Breast epithelium (tissue), 3 donors: ENCODE data around the gene CDKN3.

Source experiments
- POLR2AphosphoS5 ChIP-seq, 3 donors: sonication (generic); formaldehyde crosslinking; IDR thresholded peaks; one replicate each; pipeline ENCODE4 v1.6.1; 2017; ENCODE audit warnings: antibody characterized with exemption in 3 of 3
- TF ChIP-seq, protein P1 (sequence below), 3 donors: fragments of 450-650 bp; IDR thresholded peaks; one replicate each; pipeline ENCODE4 v1.5.1; 2016 to 2017; ENCODE audit warnings: antibody characterized with exemption in 3 of 3, mild to moderate bottlenecking in 3 of 3, moderate library complexity in 3 of 3

DNA sequence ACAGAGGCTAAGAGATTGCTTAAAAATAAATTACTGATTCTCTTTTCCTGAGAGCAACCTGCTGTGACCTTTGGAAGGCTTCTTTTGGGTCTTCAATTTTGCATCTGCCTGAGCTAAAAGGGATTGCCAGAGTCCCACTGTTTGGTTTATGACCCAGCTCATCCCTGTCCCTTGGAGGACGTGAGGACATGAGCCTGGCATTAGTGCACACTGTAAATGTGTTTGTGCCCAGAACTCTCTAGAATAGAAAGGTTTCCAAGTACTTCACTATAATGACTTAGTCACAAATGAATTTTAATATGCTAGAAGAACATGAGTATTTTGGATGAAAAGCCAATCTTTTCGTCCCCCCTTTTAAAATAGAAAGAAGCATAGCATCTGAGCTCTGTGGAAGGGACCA lies 47.1 kb upstream of the CDKN3 start:
- TF ChIP-seq, protein P1, sequence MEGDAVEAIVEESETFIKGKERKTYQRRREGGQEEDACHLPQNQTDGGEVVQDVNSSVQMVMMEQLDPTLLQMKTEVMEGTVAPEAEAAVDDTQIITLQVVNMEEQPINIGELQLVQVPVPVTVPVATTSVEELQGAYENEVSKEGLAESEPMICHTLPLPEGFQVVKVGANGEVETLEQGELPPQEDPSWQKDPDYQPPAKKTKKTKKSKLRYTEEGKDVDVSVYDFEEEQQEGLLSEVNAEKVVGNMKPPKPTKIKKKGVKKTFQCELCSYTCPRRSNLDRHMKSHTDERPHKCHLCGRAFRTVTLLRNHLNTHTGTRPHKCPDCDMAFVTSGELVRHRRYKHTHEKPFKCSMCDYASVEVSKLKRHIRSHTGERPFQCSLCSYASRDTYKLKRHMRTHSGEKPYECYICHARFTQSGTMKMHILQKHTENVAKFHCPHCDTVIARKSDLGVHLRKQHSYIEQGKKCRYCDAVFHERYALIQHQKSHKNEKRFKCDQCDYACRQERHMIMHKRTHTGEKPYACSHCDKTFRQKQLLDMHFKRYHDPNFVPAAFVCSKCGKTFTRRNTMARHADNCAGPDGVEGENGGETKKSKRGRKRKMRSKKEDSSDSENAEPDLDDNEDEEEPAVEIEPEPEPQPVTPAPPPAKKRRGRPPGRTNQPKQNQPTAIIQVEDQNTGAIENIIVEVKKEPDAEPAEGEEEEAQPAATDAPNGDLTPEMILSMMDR (IDR thresholded peaks at IDR 0.05), result no peak
- TF ChIP-seq POLR2AphosphoS5 (IDR thresholded peaks at IDR 0.05), result no peak
